ENCODE results near the gene B9D2.

The B9D2 gene

DNA sequence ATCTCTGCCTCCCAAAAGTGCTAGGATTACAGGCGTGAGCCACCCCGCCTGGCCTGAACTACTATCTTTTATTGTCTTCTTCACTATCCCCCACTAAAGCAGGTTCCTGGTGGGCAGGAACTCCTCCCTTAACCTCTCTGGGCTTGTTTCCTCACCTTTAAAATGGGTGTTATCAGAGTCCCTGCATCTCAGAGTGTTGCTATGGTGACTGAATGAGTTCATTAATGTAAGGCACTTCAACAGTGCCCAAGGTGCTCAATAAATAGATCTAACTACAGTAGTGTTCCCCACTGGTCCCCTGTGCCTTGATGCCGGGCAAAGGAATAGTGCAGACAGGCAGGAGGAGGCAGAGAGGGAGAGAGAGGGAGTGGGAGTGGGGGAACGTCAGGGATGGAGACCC, 33.5 kb downstream of the B9D2 start:
- DNase-seq (ENCODE audit: extremely low read depth in 1 of 2, low read depth in 1 of 2): no peak

DNA sequence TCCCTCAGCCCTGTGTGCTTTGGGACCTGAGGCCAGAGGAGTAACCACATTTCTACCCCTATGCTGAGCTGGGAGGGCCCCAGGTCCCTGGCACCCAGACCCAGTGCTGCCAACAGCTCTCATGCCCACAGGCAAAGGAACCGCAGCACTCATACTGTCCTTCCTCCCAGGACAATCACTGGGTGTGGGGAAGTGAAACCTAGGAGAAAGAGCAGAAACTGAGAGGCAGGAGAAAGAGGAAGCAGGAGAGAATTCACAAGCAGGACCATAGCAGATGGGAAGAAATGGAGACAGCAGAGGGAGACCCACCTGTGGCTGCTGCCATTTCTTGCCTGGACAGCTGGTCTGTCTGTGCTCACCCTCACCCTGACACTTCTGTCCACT, 35.1 kb downstream of the B9D2 start:
- no peak for DNase-seq (ENCODE audit: extremely low read depth in 1 of 2, low read depth in 1 of 2)

DNA sequence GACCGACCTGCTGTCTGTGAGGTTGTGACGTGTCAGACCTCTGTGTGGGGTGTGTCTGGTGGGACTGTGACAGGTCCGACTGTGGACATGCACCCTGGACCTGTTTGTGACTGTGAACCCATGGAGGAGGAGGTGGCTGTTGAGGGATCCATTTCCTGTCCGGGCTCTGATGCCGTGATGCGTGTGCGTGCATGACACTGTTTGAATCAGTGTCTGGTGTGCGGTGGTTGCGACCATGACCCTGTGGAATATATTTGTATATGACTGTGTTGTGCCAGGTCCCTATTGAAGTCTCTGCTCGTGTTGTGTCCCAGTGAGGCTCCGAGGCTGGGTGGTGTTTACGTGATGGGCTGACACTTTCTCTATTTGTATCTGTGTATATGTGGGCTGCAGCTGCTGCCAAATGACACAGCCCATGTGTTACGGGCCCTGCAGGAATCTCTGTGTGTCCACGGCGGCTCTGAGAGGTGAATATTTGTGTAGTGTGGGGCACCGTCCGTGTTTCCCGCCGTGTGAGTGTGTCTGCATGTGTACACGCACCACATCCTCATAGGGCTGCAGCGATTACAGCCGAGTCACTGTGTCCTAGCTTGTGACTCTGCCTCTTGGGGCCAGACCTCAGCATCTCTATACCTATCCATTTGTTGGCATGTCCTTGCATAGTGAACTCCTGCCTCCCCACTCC, 35.6 kb downstream of the B9D2 start:
- peak in 1 of 2 donors; percentile 23 for DNase-seq (ENCODE audit: extremely low read depth in 1 of 2, low read depth in 1 of 2)

DNA sequence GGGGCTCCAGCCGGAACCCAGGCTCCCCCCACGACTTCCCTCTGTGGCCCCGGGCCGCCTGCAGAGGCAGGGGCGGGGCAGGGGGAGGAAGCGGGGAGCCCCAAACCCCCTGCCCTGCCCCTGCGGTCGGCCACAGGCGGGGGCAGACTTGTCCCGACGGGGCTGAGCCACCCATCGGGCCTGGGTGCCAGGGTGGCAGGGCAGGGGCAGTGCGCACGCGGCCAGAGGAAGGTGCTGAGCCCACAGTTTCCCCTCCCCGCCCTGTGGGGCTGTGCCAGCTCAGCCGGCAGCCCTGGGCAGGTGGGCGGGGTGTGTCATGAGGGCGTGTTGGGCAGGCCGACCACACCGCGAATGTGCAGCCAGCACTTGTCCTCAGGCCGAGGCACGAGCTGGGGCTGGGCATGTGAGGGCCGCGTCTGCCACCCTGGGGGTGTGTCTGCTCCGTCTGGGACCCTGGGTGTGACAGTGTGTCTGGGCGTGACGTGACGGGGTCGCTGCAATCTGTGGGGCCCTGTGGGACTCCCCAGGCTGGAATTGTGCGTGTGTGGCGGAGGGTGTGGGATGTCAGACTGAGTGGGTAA, 36.3 kb downstream of the B9D2 start:
- DNase-seq (ENCODE audit: extremely low read depth in 1 of 2, low read depth in 1 of 2): peak; percentile 67 to 92

DNA sequence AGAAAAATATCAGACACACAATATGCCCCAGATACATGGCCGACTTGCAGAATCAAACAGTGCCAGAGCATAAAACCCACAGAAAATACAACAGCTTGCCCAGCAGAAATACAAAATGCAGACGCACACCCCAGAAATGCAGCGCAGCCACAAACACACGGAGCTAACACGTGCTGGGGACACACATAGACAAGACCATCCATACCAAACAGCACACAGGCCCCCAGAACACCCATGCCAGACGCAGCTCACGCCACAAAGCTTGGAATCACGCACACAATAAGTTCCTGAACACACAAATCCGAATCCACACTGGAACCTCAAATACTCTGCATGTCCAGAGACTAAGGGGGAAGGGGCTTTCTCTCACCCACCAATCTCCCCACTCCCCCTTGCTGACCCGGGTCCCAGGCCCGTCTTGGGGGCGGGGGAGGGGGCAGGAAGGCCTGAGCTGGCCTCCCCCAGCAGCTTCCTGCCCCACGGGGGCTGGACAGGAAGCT, 36.8 kb downstream of the B9D2 start:
- DNase-seq (ENCODE audit: extremely low read depth in 1 of 2, low read depth in 1 of 2): no peak

DNA sequence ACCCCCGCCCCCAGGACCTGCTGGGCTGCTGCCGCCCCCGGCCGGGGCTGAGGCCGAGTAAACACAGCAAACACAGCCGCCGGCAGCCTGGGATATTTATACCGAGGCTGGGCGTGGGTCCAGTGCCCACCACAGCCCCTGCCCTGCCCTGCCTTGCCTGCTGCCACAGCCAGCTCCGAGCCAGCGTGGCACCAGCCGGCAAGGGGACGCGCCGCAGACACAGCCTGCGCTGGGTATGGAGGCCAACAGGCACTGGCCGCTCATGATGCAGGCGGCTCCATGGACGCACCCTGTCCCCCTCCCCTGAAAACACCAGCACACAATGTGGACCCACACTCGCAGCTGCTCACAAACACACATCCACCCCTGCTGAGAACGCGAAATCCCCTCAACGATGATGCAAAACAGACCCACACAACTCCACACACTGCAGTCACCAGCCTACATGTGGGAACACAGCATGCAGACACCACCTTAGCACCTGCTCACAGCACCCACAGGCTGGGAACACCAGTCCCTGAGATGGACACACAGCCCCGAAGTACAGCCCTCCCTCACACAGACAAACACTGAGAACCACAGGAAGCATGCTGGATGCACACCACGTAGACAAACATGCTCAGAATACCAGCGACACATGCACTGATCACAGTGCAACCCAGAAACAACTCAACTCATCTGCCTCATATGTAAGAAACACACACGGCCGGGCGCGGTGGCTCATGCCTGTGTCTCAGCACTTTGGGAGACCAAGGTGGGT, 37.8 kb downstream of the B9D2 start:
- no peak for DNase-seq (ENCODE audit: extremely low read depth in 1 of 2, low read depth in 1 of 2)

GRCh38 chr19:41325640-41325946, 38.4 kb downstream of the B9D2 start:
- no peak for DNase-seq (ENCODE audit: extremely low read depth in 1 of 2, low read depth in 1 of 2)

- DNase-seq (ENCODE audit: extremely low read depth in 1 of 2, low read depth in 1 of 2): no peak
Observed at GRCh38 chr19:41324921-41325639, 38.9 kb downstream of the B9D2 start.

DNA sequence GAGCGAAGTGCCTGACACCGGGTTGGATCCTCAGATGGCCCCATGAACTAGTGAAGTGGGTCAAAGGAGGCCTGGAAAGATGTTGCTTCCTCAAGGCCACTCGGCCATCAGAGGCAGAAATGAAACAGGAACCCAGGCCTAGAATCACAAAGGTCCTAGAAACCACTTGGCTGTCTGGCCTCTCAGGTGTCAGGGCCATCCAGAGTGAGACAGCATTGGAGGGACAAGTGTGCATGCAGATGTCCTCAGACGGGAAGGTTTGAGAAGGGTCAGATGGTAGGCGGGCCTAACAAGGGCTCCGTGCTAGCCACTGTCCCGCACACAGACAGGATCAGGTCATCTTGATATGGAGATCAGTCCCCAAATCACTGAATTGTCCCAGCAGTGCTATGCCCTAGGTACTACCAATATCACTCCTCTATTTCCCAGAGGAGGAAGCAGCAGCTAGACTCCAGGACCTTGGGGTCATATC, 39.7 kb downstream of the B9D2 start:
- no peak for DNase-seq (ENCODE audit: extremely low read depth in 1 of 2, low read depth in 1 of 2)

DNA sequence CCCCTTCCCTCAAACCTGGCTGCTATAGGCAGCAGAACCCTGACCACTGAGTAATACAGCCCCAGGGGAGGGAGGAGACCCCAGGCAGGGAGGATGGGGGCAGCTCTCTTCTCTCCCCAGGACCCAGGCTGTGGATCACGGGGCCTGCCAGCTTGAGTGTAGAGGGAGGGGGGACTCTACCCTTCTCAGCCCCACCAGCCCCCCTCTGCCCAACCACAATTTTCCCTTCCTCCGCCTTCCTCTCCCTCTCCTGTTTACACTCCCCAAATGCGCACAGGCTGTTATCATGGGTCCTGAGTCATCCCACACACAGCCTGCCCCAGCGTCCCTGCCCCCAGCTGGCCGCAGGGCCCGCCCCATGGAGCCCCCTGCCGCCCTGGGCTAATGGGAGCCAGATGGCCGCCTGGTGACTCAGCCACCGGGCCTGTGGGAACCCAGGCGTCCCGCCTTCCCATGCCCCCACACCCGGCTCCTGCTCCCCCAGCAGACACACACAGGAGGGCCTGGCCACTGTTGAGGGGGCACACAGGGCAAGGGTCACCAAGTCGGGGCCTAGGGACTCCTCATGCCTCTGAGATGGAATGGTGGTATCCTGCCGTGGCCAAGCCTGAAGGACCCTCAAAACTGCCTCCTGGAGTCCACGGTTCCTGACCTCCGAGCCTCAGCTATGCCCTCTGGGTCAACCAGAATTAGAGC, 40.4 kb downstream of the B9D2 start:
- no peak for DNase-seq (ENCODE audit: extremely low read depth in 1 of 2, low read depth in 1 of 2)

DNA sequence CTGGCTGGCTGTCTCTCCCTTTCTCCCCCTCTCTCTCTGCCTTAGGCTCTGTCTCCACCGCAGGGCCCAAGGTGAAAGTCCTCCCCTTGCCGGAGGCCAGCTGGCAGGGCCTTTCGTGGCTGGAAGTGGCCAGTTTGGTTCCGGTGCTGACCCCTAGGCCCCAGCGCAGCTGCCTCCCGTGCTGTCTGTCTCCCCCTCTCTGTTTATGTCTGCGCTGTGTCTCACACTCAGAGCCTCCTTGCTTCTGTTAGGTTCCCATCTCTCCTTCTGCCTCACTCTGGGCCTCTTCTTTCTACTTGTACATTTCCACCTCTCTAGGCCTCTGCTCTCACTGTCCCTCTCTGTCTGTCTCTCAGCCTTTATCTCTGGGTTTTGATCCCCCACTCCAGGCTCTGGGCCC, 40.9 kb downstream of the B9D2 start:
- DNase-seq (ENCODE audit: extremely low read depth in 1 of 2, low read depth in 1 of 2): no peak

- no peak for DNase-seq (ENCODE audit: extremely low read depth in 1 of 2, low read depth in 1 of 2)
Observed at GRCh38 chr19:41322451-41322850, 41.5 kb downstream of the B9D2 start.

DNA sequence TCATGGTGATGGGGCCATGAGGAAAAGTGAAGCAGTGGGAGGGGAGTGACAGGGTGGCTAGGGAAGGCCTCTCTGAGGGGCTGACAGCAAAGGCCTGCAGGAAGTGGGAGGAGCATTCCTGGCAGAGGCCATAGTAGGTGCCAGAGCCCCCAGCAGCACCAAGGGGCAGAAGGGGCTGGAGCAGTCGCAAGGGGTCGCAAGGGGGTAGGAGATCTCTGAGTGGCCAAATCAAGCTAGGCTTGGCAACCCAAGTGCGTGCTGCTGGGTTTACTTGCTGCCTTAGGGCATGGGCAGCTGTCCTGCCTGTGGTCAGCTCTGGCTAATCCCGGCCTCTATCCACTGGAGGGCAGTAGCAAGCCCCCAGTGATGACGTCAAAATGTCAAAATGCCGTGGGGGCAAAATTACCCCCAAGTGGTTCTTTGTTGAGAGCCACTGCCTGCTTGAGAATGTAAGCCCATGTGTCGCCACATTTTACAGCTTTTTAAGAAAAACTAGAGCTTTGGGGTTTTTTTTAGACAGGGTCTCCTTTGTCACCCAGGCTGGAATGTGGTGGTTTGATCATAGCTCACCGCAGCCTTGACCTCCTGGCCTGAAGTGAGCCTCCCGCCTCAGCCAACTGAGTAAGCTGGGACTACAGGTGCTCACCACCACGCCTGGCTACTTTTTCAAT, 42.2 kb downstream of the B9D2 start:
- DNase-seq (ENCODE audit: extremely low read depth in 1 of 2, low read depth in 1 of 2): no peak

DNA sequence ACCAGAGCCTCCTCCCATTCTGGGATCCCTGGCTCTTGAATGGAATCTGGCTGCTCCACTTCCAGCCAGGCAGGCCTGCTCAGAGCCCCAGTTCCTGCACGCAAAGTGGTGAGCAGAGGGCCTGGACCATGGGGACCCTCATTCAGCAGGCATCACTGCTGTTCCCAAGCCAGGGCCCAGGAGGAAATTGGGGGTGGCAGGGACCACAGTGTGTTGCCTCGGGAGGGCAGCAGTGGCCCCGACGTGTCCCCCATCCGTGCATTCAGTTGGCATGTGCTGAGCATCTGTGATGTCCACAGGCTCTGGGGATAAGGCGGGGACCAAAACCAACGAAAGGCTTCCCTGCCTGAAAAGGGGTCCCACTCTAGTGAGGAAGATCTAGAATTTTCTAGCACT, 42.7 kb downstream of the B9D2 start:
- no peak for DNase-seq (ENCODE audit: extremely low read depth in 1 of 2, low read depth in 1 of 2)

DNA sequence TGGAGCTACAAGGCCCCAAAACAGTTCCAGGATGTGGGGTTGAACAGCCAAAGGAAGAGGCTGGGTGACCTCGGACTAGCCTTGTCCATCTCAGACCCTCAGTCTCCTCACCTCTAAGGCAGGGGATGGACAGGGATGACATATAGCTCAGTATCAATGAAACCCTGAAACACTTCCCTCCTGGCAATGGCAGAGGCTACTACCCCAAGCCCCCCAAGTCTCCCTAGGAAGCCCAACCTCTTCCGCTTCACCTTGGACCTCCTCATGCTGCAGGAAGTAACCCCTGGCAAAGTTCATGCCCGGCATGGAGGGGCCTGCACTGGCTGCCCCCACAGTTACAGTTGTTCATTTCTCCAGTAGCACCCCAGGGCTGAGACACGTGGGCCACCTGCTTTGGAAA, 43.4 kb downstream of the B9D2 start:
- no peak for DNase-seq (ENCODE audit: extremely low read depth in 1 of 2, low read depth in 1 of 2)

DNA sequence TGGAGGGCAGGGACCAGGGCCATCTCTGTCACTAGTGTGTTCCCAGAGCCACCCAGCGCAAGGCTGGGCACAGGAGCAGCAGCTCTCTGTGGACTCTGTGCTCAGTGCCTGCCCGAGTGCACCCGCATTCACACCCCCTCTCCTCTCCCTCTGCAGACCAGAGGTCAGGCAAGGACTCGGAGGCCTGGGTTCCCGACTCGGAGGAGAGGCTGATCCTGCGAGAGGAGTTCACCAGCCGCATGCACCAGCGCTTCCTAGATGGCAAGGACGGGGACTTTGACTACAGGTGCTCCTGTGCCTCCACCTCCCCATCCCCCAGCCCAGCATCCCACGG, 43.8 kb downstream of the B9D2 start:
- DNase-seq (ENCODE audit: extremely low read depth in 1 of 2, low read depth in 1 of 2): no peak

DNA sequence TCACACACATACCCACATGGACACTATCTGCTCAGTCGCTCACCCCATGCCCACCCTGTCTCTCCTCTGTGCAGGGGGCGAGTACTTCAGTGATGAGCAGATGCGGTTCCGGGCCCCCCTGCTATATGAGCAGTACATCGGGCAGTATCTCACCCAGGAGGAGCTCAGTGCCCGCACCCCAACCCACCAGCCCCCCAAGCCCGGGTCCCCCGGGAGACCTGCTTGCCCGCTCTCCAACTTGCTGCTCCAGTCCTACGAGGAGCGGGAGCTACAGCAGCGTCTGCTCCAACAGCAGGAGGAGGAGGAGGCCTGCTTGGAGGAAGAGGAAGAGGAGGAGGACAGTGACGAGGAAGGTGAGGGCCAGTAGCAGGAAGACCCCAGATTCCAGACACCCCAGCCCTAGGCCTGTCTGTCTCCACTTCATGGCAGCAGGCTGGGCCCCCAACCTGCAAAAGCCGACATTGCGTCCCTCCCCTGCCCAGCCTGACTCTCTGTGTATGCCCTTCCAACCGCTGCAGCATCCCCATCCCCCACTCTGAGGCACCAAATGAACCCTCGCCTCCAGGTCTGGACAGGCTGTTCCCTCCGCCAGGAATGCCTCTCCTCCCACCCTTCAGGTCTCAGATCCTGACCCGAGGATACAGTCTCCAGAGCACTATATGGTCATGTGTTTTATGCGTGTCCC, 44.3 kb downstream of the B9D2 start:
- DNase-seq (ENCODE audit: extremely low read depth in 1 of 2, low read depth in 1 of 2): no peak

DNA sequence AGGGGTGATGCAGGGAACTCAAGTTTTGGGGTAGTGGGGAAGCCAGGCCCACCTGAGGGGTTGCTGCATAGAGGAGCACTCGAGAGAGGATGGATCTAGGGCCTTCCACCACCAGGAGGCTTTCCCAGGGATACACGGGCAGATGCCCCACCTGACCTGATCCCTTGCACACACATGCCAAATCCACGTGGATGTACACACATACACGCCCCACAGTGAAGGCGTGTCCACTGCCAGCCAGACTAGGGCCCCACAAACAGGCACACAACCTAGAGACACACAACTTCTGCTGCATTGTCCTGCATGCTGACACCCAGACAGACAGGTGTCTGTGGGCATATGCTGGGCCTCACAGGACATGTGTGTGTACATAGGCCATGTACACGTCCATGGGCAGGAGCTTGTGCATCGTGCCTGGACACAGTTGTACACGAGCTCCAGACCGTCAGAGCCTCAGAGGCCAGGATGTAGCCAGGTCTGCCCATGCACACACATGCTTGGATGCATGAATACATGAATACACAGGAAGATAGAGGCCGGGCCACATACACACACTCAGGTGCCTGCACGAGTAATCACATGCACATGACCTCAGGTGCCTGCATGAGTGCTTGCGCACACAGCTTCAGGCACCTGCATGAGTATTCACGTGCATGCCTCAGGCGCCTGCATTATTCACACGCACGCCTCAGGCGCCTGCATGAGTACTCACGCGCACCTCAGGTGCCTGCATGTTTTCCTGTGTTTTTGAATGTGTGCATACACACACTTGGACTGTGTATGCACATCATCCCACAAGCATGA, 45.1 kb downstream of the B9D2 start:
- no peak for DNase-seq (ENCODE audit: extremely low read depth in 1 of 2, low read depth in 1 of 2)

DNA sequence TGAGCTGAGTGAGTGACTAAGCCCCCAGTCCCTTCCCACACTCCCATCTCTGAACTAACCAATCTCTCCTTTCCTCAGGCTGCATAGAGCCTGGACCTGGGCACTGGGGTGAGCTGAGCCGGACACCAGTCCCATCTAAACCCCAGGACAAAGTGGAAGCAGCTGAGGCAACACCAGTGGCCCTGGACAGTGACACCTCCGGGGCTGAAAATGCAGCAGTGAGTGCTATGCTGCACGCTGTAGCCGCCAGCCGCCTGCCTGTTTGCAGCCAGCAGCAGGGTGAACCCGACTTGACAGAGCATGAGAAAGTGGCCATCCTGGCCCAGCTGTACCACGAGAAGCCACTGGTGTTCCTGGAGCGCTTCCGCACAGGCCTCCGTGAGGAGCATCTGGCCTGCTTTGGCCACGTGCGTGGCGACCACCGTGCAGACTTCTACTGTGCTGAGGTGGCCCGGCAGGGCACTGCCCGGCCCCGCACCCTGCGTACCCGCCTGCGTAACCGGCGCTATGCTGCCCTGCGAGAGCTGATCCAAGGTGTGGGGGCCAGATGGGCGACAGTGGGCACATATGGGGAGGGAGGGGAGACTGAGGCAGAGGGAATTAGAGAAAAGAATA, 47.5 kb downstream of the B9D2 start:
- no peak for DNase-seq (ENCODE audit: extremely low read depth in 1 of 2, low read depth in 1 of 2)
